ENCODE data around the gene ZNF354B.
"Not testable (repeated sequence)": the region's sequence is repeated elsewhere in the genome, so short reads cannot be mapped to it uniquely, and the experiment has no call there.

The ZNF354B gene

DNA sequence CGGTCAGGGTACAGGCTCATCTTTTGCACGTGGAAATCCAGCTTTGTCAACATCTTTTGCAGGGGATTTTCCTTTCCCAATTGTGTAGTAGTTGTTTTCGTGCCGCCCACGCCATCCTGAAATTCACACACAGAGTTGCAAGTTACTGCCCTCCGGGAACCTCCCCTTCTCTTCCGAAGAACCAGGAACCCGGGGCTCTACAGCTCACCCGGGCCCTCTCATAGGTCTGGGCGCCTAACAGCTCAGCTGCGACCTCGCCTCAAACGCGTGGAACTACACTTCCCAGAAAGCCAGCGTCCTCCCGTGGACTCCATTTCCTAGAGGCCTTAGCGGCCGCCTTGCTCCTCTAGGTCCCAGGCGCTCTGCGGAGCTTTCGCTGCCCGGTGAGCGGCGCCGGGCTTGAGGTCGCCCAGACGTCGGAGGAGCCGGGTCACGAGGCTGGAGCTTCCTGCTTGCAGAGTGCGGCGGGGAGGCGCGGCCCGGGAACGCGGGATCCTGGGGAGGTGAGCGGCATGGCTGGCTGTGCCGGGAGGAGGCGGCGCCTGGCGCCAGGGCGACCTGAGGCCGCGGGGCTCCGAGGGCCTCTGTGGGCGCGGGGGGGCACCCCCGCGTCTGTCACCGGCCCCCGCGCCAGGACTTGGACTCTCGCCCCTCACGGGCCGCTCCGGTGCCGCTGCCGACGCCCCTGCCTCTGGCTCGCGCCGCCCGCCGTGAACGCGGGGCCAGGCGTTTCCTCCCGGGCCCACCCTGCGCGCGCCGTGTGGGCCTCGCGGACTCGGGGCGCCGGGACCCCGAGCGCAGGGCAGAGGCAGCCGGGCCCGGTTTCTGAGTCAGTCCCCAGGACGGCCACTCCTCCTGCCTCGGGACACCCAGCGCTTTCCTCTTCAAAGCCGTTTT is at the start of gene ZNF354B:
ZNF354B (plus strand) TSS at position 329 of the 897 bp plus-strand sequence. CDS start 1,095 bp downstream, outside the sequence.
- DNase-seq (ENCODE audit: extremely low read depth in 1 of 2, low read depth in 1 of 2), result peak; percentile 62 to 83

DNA sequence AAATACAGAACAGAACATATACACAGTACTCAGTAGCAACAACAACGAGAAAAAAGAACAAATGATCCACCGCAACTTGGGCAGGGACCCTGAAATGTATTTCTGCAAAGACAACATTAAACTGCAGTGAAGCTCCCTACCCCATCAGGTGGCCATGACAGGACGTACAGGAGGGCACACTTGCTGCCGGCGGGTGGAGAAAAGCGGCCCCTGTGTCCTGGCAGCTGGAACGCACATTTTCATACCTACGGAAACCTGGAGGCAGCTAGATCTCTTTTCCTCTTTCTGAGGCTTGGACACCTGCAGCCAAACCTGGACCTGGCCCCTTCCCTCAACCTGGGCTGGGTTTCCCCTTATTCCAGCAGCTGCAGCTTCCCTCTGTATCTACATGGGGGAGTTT is 42.2 kb upstream of the ZNF354B start:
- DNase-seq (ENCODE audit: extremely low read depth in 1 of 2, low read depth in 1 of 2), result no peak

DNA sequence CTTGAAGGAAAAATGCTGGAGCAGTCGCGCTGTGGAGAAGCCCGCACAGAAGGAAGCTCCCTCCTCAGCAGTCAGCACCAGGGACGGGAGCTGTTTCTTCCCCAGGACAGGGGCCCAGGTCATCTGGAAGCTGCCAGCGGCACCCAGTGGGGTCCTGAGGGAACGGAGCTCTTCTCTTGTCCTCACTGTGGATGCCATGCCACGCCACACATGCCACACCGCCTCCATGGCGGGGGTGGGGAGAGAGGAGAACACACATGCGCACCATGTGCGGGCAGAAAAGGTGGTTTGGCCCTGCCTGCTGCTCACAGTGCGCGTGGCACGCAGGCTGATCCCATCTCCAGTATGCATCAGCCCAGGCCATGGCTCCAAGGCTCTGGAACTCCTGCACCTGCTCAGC is 41.7 kb upstream of the ZNF354B start:
- DNase-seq (ENCODE audit: extremely low read depth in 1 of 2, low read depth in 1 of 2), result no peak

DNA sequence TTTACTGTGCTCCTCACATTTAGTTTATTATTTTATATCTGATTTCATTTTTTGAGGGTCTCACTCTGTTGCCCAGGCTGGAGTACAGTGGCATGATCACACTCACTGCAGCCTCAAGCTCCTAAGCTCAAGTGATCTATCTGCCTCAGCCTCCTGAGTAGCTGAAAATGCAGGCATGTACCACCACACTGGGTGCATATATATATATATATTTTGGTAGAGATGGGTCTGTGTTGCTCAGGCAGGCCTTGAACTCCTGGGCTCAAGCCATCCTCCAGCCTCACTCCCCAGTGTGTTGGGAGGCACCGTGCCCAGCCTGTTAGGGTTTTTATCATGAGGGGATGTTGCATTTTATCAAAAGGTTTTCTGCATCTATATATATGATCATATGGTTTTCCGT is 39.8 kb upstream of the ZNF354B start:
- DNase-seq (ENCODE audit: extremely low read depth in 1 of 2, low read depth in 1 of 2), result no peak

DNA sequence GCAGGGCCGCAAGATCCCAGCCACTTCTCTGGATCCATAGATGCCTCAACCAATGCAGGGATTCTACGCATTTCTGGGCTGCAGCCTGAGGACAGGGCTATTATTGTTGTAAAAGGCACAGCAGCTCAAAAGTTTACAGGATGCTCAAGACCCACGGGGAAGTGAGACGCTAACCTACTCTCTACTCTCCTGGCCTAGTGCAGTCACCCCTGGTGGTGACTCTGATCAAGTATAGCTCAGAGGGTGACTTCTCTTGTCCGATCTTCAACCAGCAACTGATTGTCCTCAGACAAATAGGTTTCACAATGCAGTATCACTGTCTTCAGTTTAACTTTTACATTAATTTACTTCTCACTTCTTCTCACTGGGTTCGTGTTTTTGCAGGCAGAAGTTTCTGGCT is 34.3 kb upstream of the ZNF354B start:
- no peak for DNase-seq (ENCODE audit: extremely low read depth in 1 of 2, low read depth in 1 of 2)

DNA sequence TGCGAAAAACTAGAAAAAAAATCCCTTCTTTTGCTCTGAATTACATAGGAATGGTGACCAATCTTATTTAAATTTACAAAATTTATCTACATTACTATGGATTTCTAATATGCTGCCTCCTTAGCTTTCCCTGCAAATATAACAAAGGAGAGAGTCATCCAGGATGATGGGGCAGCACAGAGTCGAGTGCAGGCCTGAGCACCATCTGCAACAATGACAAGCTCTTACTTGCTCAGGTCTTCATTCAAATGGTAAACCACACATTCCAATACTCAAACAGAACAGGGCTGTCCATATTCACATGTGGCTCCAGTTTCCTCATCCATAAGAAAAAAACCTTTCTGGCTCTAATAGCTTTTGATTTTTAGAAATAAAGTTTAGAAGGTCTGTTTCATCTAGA is 33.5 kb upstream of the ZNF354B start:
- no peak for DNase-seq (ENCODE audit: extremely low read depth in 1 of 2, low read depth in 1 of 2)

DNA sequence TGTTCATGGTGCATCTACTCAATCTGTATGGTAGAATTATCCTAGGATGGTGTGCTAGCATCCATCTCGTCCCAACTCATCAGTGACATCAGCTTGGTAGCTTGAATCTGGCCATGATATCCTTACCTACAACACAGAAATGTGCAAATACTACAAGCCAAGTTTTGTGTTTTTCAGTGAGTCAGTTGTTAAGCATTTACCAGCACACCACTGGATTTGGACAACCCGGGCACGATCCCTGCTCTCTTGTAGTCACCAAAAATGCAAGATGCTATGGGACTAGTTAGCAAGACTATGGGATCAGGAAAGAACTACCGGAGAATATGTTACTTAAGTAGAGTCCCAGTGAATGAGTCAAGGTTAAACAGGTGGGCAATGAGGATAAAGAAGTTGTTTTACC is 32.1 kb upstream of the ZNF354B start:
- no peak for DNase-seq (ENCODE audit: extremely low read depth in 1 of 2, low read depth in 1 of 2)

DNA sequence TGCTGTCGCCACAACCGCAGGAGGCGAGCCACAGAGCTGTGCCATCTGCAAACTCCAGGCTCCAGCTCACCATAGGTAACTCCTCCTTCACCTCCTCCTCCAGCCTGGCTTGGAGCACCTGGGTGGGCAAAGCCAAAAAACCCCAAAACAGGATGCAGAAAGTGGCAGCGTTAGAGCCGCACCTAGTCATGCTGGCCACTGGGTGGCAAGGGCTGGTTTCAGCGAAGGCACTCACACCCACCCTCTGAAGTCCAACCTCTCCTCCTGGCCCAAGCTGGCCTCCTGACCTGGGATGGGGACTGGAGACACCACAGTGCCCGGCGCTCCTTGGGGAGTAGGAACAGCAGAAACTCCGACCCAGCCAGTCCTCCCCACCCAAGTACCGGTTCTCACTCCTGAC is 28.7 kb upstream of the ZNF354B start:
- no peak for DNase-seq (ENCODE audit: extremely low read depth in 1 of 2, low read depth in 1 of 2)

DNA sequence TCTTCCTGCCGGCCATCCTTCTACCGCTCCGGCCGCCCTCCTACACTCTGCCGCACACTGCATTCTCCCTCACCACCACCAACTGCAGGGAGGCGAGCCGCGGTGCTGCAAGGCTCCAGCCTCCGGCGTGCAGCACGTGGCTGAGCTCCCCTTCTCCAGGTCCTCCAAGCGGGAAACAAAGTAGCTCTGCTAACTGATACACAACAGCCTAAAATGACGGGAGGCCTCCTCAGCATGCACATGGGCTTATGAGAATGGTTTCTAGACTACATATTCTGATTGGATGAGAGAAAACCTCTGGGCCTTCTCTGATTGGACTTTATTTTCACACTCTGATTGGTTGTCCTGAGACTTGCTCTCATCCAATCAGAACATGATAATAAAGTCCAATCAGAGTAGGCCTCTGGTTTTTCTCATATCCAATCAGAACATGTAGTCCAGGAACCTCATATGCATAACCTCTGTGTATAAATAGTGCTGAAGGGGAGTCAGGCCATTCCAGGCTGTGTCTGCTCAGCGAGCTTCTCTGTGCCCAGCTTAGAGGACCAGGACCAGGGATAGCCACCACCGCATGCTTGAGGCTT is 27.0 kb upstream of the ZNF354B start:
- DNase-seq (ENCODE audit: extremely low read depth in 1 of 2, low read depth in 1 of 2), result no peak

DNA sequence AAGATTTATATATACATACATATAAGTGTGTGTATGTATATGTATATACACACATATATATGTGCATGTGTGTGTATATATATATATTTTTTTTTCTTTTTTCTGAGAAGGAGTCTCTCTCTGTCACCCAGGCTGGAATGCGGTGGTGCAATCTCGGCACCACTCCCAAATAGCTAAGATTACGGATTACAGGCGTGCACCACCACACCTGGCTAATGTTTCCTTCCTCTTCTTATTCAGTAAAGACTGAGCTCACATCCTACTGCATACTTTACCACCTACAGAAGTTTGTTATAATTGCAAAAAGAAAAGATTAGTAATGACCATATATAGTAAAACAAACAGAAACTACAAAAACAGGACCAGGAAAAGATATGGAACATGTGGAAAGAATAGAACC is 23.1 kb upstream of the ZNF354B start:
- DNase-seq (ENCODE audit: extremely low read depth in 1 of 2, low read depth in 1 of 2), result no peak

DNA sequence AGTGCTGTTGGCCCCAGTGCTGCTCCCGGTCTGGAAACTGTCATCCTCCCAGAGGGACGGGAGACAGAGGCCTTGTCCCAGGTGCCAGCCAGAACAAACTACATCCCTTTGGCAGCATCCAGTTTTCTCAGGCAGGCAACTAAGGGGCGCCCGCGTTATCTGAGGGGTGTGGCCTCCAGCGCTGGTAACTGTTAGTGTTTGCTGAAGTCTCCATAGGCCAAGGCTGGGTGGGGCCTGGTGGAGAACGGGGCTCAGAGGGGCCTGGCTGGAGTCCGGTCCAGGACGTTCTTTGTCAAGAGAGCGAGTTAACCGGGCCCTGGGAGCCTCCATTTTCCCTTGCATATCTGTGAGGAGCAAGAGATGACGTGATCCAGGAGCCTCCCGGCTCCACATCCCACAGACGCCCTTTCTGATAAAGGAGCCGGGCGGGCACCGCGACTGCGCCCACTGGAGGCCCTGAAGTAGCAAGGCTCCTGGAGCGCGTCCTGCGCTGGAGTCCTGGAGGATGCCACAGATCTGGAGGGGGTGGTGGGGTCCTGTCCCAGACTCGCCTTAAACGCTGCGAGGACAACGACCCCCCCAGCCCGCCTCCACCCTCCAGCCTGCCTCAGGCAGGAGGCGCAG is 20.9 kb upstream of the ZNF354B start:
- not testable (repeated sequence) for DNase-seq (ENCODE audit: extremely low read depth in 1 of 2, low read depth in 1 of 2)

DNA sequence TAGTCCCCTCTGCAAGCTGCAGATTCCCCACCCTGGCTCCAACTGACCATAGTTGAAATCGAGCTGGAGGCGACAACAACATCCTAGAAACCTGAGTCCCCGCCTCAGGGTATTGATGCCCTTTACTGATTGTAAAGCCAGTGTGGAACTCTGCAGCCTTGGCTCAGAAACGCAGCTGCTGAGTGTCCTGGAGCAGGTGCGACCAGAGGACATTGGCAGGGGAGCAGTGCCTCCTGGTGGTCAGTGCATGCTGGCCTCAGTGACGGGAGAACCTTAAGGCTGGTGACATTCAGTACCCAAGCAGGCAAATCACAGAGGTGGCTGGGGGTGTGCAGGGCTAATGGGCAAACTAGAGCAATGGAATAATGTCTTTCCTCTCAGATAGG is 20.4 kb upstream of the ZNF354B start:
- DNase-seq (ENCODE audit: extremely low read depth in 1 of 2, low read depth in 1 of 2), result peak in 1 of 2 donors; percentile 11

DNA sequence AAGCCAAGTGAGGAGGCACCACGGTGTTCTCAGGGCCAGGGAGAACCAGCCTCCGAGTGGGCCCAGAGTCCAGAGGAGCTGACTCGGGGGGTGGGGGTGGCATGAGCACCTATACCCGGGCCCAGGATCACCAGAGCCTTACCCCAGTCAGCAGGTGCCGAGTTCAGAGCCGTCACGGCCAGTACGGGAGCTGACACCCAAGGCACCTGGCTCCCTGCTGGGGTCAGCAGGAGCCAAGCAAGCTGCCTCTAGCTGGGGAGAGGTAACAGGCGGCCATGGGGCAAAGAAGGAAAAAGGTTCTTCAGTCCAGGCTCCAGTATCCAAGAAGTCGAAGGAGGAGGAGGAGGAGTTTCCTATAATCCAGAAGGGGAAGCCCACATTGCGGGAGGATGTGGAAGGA is 19.4 kb upstream of the ZNF354B start:
- DNase-seq (ENCODE audit: extremely low read depth in 1 of 2, low read depth in 1 of 2), result not testable (repeated sequence)

DNA sequence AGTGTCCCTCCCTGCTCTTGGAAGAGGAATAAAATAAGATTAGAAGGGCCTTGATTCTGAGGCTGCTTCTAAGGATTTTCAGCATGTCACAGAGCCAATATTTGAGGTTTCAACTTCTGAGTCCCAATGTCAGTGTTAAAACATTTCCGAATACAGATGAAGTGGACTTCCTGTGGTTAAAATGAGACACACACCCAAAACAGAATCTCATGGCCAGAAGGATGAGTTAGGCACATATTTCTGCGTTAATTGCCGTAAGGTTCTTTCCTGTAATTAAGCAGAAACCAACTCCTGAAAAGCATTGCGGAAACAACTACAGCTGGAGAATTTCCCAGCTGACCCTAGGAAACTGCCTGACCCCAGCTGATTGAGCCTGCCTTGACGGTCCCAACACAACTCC is 10.4 kb upstream of the ZNF354B start:
- DNase-seq (ENCODE audit: extremely low read depth in 1 of 2, low read depth in 1 of 2), result no peak

DNA sequence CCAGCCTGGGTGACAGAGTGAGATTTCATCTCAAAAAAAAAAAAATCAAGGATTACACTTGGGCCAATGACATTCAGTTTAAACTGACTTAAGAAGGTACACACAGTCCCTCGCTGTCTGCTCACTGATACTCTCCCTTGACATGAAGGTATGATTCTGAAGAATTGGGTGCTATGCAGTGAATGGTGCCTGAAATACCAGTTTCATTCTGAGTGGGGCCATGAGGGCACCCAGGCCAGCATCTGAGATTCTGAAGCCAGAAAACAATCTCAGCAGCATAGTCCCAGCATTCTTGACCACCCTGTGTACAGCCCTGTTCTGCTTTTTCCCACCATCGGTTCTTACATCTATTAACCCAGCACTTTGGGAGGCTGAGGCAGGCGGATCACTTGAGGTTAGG is 7.8 kb upstream of the ZNF354B start:
- no peak for DNase-seq (ENCODE audit: extremely low read depth in 1 of 2, low read depth in 1 of 2)

DNA sequence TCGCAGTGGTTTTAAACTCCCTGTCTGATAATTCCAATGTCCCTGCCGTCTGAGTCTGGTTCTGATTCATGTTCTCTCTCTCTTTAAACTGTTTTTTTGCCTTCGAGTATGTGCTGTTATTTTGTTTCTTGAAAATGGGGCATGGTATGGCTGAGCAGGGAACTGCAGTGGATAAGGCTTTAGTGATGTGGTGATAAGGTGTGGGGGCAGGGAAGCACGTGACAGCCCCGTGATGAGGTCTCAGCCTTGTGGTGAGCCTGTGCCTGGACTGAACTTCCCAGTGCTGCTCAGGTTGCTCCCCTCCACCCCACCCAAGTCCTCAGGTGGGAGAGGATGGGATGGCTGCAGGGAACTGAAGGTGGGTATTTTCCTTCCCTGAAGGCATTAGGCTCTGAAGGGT is 5.5 kb upstream of the ZNF354B start:
- DNase-seq (ENCODE audit: extremely low read depth in 1 of 2, low read depth in 1 of 2), result no peak

DNA sequence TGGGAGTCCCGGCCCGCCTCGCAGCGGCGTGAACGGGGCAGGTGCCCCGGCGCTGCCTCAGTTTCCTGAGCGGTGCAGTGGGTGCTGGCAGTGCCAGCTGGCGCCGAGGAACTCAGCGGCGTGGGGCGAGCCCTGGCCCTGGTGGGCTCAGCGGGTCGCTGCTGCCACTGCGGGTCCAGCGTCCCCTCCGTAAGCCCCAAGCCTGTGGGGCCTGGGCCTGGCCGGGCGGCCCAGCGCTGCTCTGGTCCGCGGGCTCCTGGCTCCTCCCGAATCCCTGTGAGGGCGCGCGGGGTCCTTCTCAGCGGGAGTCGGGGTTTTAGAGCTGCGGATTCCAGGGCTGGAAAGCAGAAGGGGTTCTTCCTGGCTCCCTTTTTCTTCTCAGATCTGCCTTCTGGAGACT is 862 bp downstream of the ZNF354B start:
- DNase-seq (ENCODE audit: extremely low read depth in 1 of 2, low read depth in 1 of 2), result not testable (repeated sequence)

DNA sequence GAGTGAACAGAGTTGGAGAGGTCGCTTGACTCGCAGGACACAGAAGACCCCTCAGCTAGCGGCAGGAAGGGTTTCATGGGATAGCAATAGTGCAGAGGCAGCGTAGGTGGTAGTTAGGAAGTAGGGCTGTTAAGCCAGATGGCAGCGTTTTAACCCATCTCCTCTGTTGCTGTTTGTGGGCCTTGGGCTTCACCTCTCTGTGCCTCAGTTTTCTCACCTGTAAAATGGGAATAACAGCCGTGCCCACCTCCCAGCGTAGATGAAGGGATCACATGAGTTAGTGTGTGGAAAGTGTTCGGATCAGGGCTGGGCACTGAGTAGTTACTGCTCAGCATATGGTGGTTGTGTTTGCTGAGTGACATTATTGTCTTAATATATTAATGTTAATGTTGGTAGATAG is 1.9 kb downstream of the ZNF354B start:
- no peak for DNase-seq (ENCODE audit: extremely low read depth in 1 of 2, low read depth in 1 of 2)

DNA sequence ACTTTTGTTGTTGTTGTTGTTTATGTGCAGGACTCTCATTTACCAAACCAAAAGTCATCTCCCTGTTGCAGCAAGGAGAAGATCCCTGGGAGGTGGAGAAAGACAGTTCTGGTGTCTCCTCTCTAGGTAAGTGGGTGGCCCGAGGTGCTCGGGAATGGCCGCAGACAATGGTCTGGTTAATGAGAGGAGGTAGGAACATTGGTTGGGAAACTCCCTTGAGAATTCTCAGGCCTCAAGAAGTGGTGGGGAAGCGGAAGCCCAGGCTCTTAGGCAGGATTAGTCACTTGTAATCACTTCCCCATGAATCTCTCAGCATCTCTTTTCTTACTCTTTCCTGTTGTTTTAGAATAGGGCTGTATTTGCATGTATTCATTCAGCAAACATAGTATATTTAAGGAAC is 7.2 kb downstream of the ZNF354B start:
- DNase-seq (ENCODE audit: extremely low read depth in 1 of 2, low read depth in 1 of 2), result no peak

DNA sequence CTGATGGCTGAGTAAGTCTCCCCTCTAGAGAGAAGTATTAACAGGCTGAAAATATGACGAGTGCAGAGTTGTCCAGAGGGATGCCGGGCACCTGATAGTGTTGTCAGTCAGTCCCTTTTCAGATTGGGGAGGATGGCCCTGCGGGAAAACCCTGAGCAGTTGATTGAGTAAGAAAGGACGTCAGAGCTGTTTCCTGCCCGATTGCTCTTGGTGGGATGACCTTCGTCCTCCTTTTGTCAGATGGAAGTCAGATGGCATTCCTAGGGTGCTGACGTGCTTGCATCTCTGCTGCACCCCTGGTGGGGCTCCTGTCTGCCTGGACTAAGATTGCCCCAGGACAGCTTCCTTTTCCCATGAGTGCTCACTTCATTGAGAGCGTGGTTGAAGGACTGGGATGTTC is 9.8 kb downstream of the ZNF354B start:
- DNase-seq (ENCODE audit: extremely low read depth in 1 of 2, low read depth in 1 of 2), result no peak

DNA sequence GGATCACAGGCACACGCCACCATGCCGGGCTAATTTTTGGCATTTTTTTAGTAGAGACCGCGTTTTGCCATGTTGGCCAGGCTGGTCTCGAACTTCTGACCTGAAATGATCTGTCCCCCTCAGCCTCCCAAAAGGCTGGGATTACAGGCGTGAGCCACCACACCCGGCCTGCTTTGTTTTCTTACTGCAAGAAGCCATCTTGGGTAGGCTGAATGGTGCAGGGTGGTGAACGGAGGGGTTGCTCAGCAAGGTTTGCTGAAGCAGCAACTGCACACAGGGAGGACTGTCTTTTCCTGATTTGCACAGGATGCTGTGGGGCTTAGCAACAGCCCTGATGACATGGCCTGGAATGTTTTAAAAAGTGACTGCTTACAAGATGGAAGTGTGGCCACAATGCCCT is 10.7 kb downstream of the ZNF354B start:
- DNase-seq (ENCODE audit: extremely low read depth in 1 of 2, low read depth in 1 of 2), result no peak

DNA sequence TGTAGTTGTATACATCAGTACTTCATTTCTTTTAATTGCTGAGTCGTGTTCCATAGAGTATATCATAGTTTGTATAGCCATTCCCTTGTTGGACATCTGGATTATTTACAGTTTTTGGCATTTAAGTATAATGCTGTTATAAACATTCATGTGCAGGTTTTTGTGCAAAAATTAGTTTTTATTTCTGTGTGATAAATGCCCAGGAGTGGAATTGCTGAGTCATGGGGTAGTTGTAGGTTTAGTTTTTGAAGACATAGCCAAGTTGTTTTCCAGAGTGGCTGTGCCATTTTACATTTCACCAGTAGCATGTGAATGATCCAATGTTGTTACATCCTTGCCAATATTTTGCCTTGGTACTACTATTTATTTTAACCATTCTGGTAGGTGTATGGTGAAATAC is 12.5 kb downstream of the ZNF354B start:
- no peak for DNase-seq (ENCODE audit: extremely low read depth in 1 of 2, low read depth in 1 of 2)

All from stimulated activated CD8-positive, alpha-beta memory T cell treated with anti-CD3 and anti-CD28 coated beads, Interleukin-7, amount 100 ng/mL, for 48 hours (primary cell).